ENCODE measurements around the gene HSD17B2.

DNA sequence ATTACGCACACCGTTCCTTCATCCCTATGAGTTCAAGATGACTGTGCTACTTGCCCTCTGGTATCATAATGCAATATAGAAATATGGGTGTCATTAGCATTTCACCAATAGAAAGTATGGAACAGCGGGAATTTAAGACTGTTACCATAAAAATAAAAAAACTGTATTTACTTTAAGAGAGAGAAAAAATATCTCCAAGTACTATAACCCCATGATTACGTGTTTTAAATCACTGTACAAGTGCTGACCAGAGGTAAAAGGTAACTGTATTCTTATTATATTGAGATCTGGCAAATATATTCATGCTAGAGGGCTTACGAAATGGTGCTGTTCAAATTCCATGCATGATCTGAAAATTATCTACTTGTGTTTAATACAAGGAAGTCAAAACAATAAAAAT lies 29.0 kb upstream of the HSD17B2 start:
- TF ChIP-seq, protein P1, sequence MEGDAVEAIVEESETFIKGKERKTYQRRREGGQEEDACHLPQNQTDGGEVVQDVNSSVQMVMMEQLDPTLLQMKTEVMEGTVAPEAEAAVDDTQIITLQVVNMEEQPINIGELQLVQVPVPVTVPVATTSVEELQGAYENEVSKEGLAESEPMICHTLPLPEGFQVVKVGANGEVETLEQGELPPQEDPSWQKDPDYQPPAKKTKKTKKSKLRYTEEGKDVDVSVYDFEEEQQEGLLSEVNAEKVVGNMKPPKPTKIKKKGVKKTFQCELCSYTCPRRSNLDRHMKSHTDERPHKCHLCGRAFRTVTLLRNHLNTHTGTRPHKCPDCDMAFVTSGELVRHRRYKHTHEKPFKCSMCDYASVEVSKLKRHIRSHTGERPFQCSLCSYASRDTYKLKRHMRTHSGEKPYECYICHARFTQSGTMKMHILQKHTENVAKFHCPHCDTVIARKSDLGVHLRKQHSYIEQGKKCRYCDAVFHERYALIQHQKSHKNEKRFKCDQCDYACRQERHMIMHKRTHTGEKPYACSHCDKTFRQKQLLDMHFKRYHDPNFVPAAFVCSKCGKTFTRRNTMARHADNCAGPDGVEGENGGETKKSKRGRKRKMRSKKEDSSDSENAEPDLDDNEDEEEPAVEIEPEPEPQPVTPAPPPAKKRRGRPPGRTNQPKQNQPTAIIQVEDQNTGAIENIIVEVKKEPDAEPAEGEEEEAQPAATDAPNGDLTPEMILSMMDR (IDR thresholded peaks at IDR 0.05; ENCODE audit: low read length) = no peak
- TF ChIP-seq EZH2phosphoT487 (IDR thresholded peaks at IDR 0.05; ENCODE audit: low read length) = no peak
- TF ChIP-seq EZH2 (optimal IDR thresholded peaks at IDR 0.05; ENCODE audit: low read depth, low read length) = no peak

Measured in MM.1S (cell line).